Kasumi-1 (cell line): ENCODE data around the gene CABLES2.

Source experiments
- DNase-seq, 2 experiments: peaks; one replicate each; lab custom pipeline; 2025; lab: John Stamatoyannopoulos, UW

CABLES2 gene

GRCh38 chr20:62350098-62350628 lies 56.9 kb downstream of the CABLES2 start:
- DNase-seq: no peak

GRCh38 chr20:62349556-62350097 lies 57.5 kb downstream of the CABLES2 start:
- DNase-seq: no peak

- no peak for DNase-seq
Measured at GRCh38 chr20:62348604-62349003, 58.5 kb downstream of the CABLES2 start.

GRCh38 chr20:62347445-62347844 lies 59.6 kb downstream of the CABLES2 start:
- no peak for DNase-seq

GRCh38 chr20:62347151-62347404 lies 60.0 kb downstream of the CABLES2 start:
- DNase-seq: no peak

GRCh38 chr20:62346398-62347150 lies 60.5 kb downstream of the CABLES2 start:
- no peak for DNase-seq

GRCh38 chr20:62345681-62346370 lies 61.3 kb downstream of the CABLES2 start:
- no peak for DNase-seq

- no peak for DNase-seq
Measured at GRCh38 chr20:62344782-62345181, 62.3 kb downstream of the CABLES2 start.

- no peak for DNase-seq
Measured at GRCh38 chr20:62344092-62344491, 63.0 kb downstream of the CABLES2 start.

- DNase-seq: no peak
Measured at GRCh38 chr20:62342910-62343309, 64.2 kb downstream of the CABLES2 start.

- no peak for DNase-seq
Measured at GRCh38 chr20:62339647-62340062, 67.4 kb downstream of the CABLES2 start.
